Gastroesophageal sphincter (tissue), 3 donors: ENCODE data around the gene LRRC73.

ENCODE experiments used
- CTCF ChIP-seq, 4 experiments: fragments of 200-600 bp in 2 of 4; fragments of 450-650 bp in 2 of 4; sonication (generic) in 1 of 4; IDR thresholded peaks; one replicate each; pipeline ENCODE4 v1.5.1; 2017 to 2019; ENCODE audit warnings: antibody characterized with exemption in 4 of 4, mild to moderate bottlenecking in 2 of 4, moderate library complexity in 2 of 4
- POLR2A ChIP-seq, 2 donors: fragments of 450-650 bp; IDR thresholded peaks; one replicate each; pipeline ENCODE4 v1.6.1; 2017; ENCODE audit warnings: antibody characterized with exemption in 2 of 2, mild to moderate bottlenecking in 2 of 2, moderate library complexity in 1 of 2

- no peak for TF ChIP-seq CTCF (IDR thresholded peaks at IDR 0.05)
- TF ChIP-seq POLR2A (IDR thresholded peaks at IDR 0.05) = no peak
Measured at GRCh38 chr6:43478008-43478372, 32.2 kb downstream of the LRRC73 start.
